ENCODE measurements around the gene AVPR1B. TPM values are rescaled to one million over a fixed set of nuclear protein-coding genes. Genes with fewer than 3 reads are reported as not detected.
A peak's percentile ranks its signal among the peaks of the same experiment; 100 is the strongest.

Gene AVPR1B
- total and polyA plus RNA-seq, 2 of the 13 experiments (the other 11 are each of a cell fraction or from before 2014, with no cell fraction given) = 0.05 TPM; not detected in 1

GRCh38 chr1:206105464-206105995 is 11.7 kb downstream of the AVPR1B start:
- no peak overlapping the region for H2AFZ ChIP-seq (ENCODE audit: low read length)
- no peak overlapping the region for H3K9ac ChIP-seq (ENCODE audit: insufficient read depth, low read depth, low read length)
- BruUV-seq (replicated peaks) = no TSS peak
- ChIA-PET CTCF (ENCODE audit: low intra/inter-chr PET ratio, low total read pairs) (interaction anchor here (2.4 to 5.0 kb wide), 2 partner anchors 75 to 121 kb away, joined by 19 to 105 read pairs; no protein-coding TSS in a partner anchor), POLR2A (no interaction called here)
- intact Hi-C loops (cut with micrococcal nuclease; ENCODE audit: unreplicated experiment) = no loop called here
- no peaks in the 10 kb centered on the region for H3K9me3 ChIP-seq (ENCODE audit: low read length)
- H3K36me3 ChIP-seq (replicated peaks in 1 of 2; ENCODE audit: control insufficient read depth in 1 of 2, insufficient read depth in 2 of 2, low read length in 2 of 2) = no peaks in the 10 kb centered on the region
- no peak overlapping the region for H3K27ac ChIP-seq (ENCODE audit: extremely low read length, insufficient read depth, low read length)
- H3K4me2 ChIP-seq (ENCODE audit: low read depth, low read length) = no peak overlapping the region
- H3K4me1 ChIP-seq (ENCODE audit: insufficient read depth, low read length) = peaks cover 3% of the 10 kb centered on the region
- H3K27me3 ChIP-seq (ENCODE audit: control insufficient read depth in 1 of 2, insufficient read depth in 2 of 2, low read length in 2 of 2) = no peaks in the 10 kb centered on the region
- whole genome bisulfite sequencing (ENCODE audit: low lambda C conversion rate) = 14% methylated on average over 4 of the region's 4 CpGs
- H3K4me3 ChIP-seq (replicated peaks in 1 of 3; ENCODE audit: insufficient read depth in 1 of 3, low read depth in 2 of 3, low read length in 3 of 3) = no peak overlapping the region
- no peaks in the 10 kb centered on the region for H3K79me2 ChIP-seq (ENCODE audit: insufficient read depth, low read length)
- no peak for TF ChIP-seq SUZ12 (IDR thresholded peaks at IDR 0.05; ENCODE audit: low read depth, low read length)
- no peak for TF ChIP-seq ZNF564 (CRISPR knock-in tag; IDR thresholded peaks at IDR 0.05)
- no peak for TF ChIP-seq ZIK1 (CRISPR knock-in tag; IDR thresholded peaks at IDR 0.05; ENCODE audit: borderline replicate concordance, low read depth)
- no peak for TF ChIP-seq ZUFSP (CRISPR knock-in tag; IDR thresholded peaks at IDR 0.05; ENCODE audit: borderline replicate concordance)
- TF ChIP-seq MXI1 (IDR thresholded peaks at IDR 0.05; ENCODE audit: borderline replicate concordance, low read depth, low read length) = no peak
- TF ChIP-seq ZNF879 (CRISPR knock-in tag; IDR thresholded peaks at IDR 0.05) = no peak
- TF ChIP-seq ZNF350 (CRISPR knock-in tag; IDR thresholded peaks at IDR 0.05; ENCODE audit: borderline replicate concordance, low read depth) = no peak
- TF ChIP-seq ZNF333 (CRISPR knock-in tag; IDR thresholded peaks at IDR 0.05; ENCODE audit: borderline replicate concordance) = no peak
- DNase-seq (ENCODE audit: low spot score) (peak; percentile 29), ATAC-seq (no peak), FAIRE-seq (no peak)
- in situ Hi-C loops (cut with HindIII; ENCODE audit: extremely low pct_ligation_motif_present, low pct_unique_long_range_greater_than_20kb) = loop anchor here (5.0 to 10.0 kb wide), 4 partner anchors 78 to 311 kb away; no protein-coding TSS in a partner anchor
- no peaks in the 10 kb centered on the region for H4K20me1 ChIP-seq (ENCODE audit: insufficient read depth, low read length)
